ENCODE data around the gene EYS. TPM values are rescaled to one million over a fixed set of nuclear protein-coding genes. Genes with fewer than 3 reads are reported as not detected.

Gene EYS
- total RNA-seq, 2 experiments from 2014 or later: not detected

GRCh38 chr6:64213697-64214096, 1493.3 kb downstream of the EYS start:
- no peak for TF ChIP-seq CTCF (IDR thresholded peaks at IDR 0.05)
- Mint-ChIP-seq H3K9me3 (peaks cover 8% of the 10 kb centered on the region), H3K27me3 (no peaks in the 10 kb centered on the region), H3K36me3 (ENCODE audit: low read depth) (no peaks in the 10 kb centered on the region), H3K4me3 (no peak overlapping the region), H3K27ac (no peak overlapping the region), H3K4me1 (ENCODE audit: low read depth) (no peaks in the 10 kb centered on the region)
- Histone ChIP-seq H3K9me3 (ENCODE audit: control insufficient read depth in 1 of 2, insufficient read depth in 1 of 2, low read length in 2 of 2) (peaks cover 0 to 3% of the 10 kb centered on the region in 2 experiments), H3K27me3 (ENCODE audit: control insufficient read depth in 1 of 2, insufficient read depth in 2 of 2, low read length in 2 of 2) (no peaks in the 10 kb centered on the region), H3K4me3 (ENCODE audit: low read length) (no peak overlapping the region), H3K36me3 (ENCODE audit: insufficient read depth, low read length) (no peaks in the 10 kb centered on the region), H3K27ac (ENCODE audit: low read depth in 1 of 2, low read length in 2 of 2) (no peak overlapping the region), H3K4me1 (ENCODE audit: insufficient read depth, low read length) (no peaks in the 10 kb centered on the region)
- CTCF ChIA-PET: no interaction called here
- intact Hi-C loops (cut with DNase I, micrococcal nuclease): no loop called here
- POLR2A ChIA-PET: no interaction called here
- DNase-seq (no peak), ATAC-seq (ENCODE audit: poor library complexity) (no peak)

- no peak overlapping the region for H3K27ac Mint-ChIP-seq
- POLR2A ChIA-PET: no interaction called here
- H3K27me3 Mint-ChIP-seq: no peaks in the 10 kb centered on the region
- H3K4me3 Mint-ChIP-seq: no peak overlapping the region
- Histone ChIP-seq H3K36me3 (ENCODE audit: insufficient read depth, low read length) (no peaks in the 10 kb centered on the region), H3K9me3 (ENCODE audit: control insufficient read depth in 1 of 2, insufficient read depth in 1 of 2, low read length in 2 of 2) (peaks cover 0 to 3% of the 10 kb centered on the region in 2 experiments), H3K4me1 (ENCODE audit: insufficient read depth, low read length) (no peaks in the 10 kb centered on the region), H3K27me3 (ENCODE audit: control insufficient read depth in 1 of 2, insufficient read depth in 2 of 2, low read length in 2 of 2) (no peaks in the 10 kb centered on the region), H3K4me3 (ENCODE audit: low read length) (no peak overlapping the region), H3K27ac (ENCODE audit: low read depth in 1 of 2, low read length in 2 of 2) (no peak overlapping the region)
- H3K36me3 Mint-ChIP-seq (ENCODE audit: low read depth): no peaks in the 10 kb centered on the region
- TF ChIP-seq CTCF (IDR thresholded peaks at IDR 0.05): no peak
- ATAC-seq (ENCODE audit: poor library complexity) (no peak), DNase-seq (no peak)
- no peaks in the 10 kb centered on the region for H3K4me1 Mint-ChIP-seq (ENCODE audit: low read depth)
- peaks cover 5% of the 10 kb centered on the region for H3K9me3 Mint-ChIP-seq
- intact Hi-C loops (cut with DNase I, micrococcal nuclease): no loop called here
- CTCF ChIA-PET: no interaction called here
Measured at GRCh38 chr6:64197246-64197645, 1509.8 kb downstream of the EYS start.

- Mint-ChIP-seq H3K4me1 (ENCODE audit: low read depth) (no peaks in the 10 kb centered on the region), H3K4me3 (no peak overlapping the region), H3K9me3 (peaks cover 11% of the 10 kb centered on the region), H3K27ac (no peak overlapping the region), H3K36me3 (ENCODE audit: low read depth) (no peaks in the 10 kb centered on the region), H3K27me3 (no peaks in the 10 kb centered on the region)
- intact Hi-C loops (cut with DNase I, micrococcal nuclease): no loop called here
- ATAC-seq (ENCODE audit: poor library complexity) (no peak), DNase-seq (no peak)
- no peak overlapping the region for H3K27ac ChIP-seq (ENCODE audit: low read depth in 1 of 2, low read length in 2 of 2)
- H3K4me1 ChIP-seq (ENCODE audit: insufficient read depth, low read length): no peaks in the 10 kb centered on the region
- no peaks in the 10 kb centered on the region for H3K9me3 ChIP-seq (ENCODE audit: control insufficient read depth in 1 of 2, insufficient read depth in 1 of 2, low read length in 2 of 2)
- no peak for TF ChIP-seq CTCF (IDR thresholded peaks at IDR 0.05)
- CTCF ChIA-PET: no interaction called here
- no peaks in the 10 kb centered on the region for H3K27me3 ChIP-seq (ENCODE audit: control insufficient read depth in 1 of 2, insufficient read depth in 2 of 2, low read length in 2 of 2)
- no peak overlapping the region for H3K4me3 ChIP-seq (ENCODE audit: low read length)
- POLR2A ChIA-PET: no interaction called here
- no peaks in the 10 kb centered on the region for H3K36me3 ChIP-seq (ENCODE audit: insufficient read depth, low read length)
Measured at GRCh38 chr6:64186592-64186991, 1520.4 kb downstream of the EYS start.
